GM21723 (cell line): ENCODE data around the gene IL34.

ENCODE experiments used
- ATAC-seq: cut with Tn5 transposase; IDR thresholded peaks from one replicate; pipeline ENCODE4 v1.9.1; 2021; ENCODE audit warnings: mild to moderate bottlenecking, moderate library complexity; ENCODE audit not compliant: unreplicated experiment

The IL34 gene

DNA sequence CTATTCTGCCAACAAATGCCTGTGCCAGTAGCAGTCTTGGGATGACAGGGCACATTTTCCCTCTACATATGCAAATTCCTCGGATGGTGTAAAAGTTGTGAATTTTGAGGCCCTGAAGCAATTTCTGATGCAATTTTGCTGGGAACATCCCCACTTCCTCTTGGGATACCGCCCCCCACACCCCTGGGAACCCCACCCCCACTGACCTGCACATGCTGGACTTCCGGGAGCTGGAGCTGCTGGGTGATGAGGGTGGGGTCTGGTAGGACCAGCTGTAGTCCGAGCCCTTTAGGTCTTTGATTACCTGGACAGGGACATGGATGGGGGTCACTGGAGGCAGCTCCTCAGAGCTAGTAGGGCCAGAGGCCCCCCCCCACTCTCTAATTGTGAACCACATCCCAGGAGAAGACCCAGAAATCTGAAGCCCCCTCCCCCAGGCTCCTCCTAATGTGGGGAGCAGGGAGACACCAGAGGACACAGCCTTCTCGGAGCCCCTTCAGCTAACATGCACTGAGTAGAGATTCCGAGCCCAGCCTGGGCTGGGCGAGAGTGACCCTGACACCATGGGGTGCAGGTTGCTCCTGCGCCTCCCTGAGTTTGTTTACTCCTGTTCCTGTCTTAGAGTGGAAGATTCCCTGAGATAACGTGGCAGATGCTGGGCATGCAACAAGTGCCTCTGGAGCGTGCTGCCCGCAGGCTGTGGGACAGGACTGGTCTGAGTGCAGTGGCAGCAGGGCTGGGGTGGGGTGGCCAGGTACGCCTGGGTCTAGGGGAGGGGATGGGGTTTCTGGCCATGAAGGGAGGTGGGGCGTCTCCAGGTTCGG, 30.5 kb downstream of the IL34 start:
- ATAC-seq: no peak

- ATAC-seq: no peak
These were observed 31.3 kb downstream of the IL34 start for GRCh38 chr16:70677499-70678120.

GRCh38 chr16:70678121-70678897, 31.9 kb downstream of the IL34 start:
- ATAC-seq: no peak

DNA sequence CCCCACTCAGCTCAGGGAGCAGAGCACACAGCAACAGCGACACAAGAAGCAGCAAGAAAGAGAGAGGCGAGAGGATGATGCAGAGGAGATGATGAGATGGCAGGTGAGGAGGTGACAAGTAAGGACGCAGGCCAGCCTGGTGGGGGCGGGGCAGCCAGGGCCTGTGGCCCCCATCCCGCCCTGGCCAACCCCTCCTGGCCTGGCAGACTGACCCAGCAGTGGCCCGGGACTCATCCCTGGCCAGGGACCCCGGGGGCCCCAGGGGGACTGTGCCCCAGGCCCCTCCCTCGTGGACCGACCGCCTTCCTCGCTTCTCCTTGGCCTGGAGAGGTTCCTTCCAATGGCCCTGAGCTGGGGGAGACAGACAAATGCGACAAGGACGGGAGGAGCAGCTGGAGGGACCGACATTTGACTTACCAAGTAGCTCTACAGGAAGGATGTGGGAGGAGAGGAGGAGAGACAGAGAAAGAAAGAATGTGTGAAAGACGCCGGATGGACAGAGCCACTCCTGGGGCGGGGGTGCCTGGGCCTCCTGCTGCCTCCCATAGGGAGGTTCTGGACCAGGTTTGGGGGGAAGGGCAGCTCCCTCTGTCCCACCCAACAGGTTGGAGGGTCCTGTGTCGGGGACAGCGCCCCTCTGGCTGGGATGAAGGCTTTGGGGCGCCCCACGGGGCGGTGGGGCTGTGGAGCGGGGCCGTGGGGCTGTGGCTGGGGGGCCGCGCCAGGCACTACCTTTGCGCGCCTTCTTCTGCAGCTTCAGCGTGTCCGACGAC, 32.7 kb downstream of the IL34 start:
- ATAC-seq: no peak

DNA sequence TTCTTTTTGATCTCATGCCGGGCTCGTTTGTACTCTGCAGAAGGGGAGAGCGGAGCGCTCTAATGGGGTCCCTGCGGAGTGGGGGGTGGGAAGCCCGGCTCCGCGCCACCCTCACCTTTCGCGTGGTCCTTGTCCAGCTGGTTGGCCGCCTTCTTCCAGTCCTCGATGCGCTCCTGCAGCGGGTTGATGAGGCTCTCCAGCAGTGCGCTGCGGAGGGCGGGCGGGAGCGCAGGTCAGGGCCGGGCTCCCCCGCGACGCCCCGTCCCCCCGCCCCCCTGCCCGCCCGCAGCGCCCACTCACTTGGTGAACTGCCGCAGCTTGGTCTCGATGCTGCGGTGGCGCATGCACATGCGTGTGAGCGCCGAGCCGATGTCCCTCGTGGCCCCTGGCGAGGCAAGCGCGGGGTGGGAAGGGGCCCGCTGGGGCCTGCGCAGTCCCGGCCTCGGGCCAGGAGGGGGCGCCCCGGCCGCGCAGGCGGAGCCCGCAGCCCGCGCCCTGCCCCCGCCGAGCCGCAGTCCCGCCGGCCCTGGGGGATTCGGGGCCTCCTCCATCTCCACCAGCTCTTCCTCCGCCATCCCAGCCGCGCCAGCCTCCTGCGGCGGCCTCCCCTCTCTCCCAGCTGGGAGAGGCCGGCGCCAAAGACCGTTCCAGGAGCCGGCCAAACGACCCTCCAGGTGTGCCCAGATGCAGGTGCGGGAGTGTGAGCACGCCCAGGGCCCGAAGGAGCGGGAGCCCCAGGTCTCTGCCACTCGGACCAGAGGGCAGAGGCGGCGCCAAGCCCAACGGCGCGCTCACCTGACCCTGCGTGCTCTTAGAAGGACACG, 33.5 kb downstream of the IL34 start:
- no peak for ATAC-seq

- no peak for ATAC-seq
These were observed 34.4 kb downstream of the IL34 start for GRCh38 chr16:70680495-70681381.

- no peak for ATAC-seq
These were observed 35.3 kb downstream of the IL34 start for GRCh38 chr16:70681382-70682238.

- ATAC-seq: no peak
These were observed 36.1 kb downstream of the IL34 start for GRCh38 chr16:70682239-70683145.

- ATAC-seq: no peak
These were observed 37.0 kb downstream of the IL34 start for GRCh38 chr16:70683146-70683944.

- no peak for ATAC-seq
These were observed 38.0 kb downstream of the IL34 start for GRCh38 chr16:70684146-70685060.

GRCh38 chr16:70685061-70685937, 38.9 kb downstream of the IL34 start:
- ATAC-seq: no peak

- no peak for ATAC-seq
These were observed 39.6 kb downstream of the IL34 start, which contains the start of gene MTSS2 for GRCh38 chr16:70685938-70686375. Gene MTSS2, minus strand, starts transcription at chr16:70686053. Its CDS starts 262 bp downstream, at chr16:70685791.

DNA sequence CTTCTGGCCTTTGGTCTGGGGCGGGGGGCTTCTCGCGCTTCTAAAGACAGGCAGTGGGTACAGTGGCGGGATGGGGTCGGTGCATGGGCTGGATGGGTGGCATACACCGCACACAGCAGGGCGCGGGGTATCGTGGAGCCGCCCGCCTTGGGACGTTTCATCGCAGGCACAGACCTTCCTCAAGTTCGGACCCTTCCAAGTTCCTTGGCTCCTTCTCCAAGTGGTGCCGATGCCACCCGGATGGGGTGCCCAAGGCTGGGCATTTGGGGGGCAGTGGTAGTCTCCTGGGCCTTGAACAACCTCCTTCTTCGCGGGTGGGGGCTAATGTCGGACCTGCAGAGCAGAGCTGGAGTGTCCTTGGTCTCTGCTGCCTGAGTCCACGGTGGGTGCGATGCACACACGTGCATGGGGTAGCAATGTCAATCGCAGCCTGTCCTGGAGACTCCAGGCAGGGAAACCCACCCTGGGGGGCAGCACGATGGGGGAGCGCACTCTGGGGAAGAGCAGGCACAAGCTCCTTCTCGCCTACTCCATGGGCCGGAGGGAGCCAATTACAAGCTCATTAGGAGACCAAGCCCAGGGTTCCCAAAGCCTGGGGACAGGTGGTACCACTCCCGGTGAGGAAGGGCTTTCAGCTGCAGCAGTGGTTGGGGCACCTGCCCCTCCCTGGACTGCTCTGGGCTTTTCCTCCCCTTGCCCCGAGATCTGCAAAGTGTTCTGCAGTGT, 40.2 kb downstream of the IL34 start:
- ATAC-seq: no peak
